ENCODE data around the gene AHNAK2.

GRCh38 chr14:105018414-105018813, 40.2 kb upstream of the AHNAK2 start:
- no peak for TF ChIP-seq CTCF (IDR thresholded peaks at IDR 0.05; ENCODE audit: insufficient read depth, low read length)
- no peak for TF ChIP-seq POLR2AphosphoS5 (IDR thresholded peaks at IDR 0.05; ENCODE audit: low read depth)
- no peak for TF ChIP-seq SPI1 (IDR thresholded peaks at IDR 0.05; ENCODE audit: borderline replicate concordance, low read depth)
- TF ChIP-seq GABPA (IDR thresholded peaks at IDR 0.05; ENCODE audit: low read depth): no peak

Measured in HL-60 (cell line).